Left lung (tissue), 10 donors: Measurements from ENCODE around the gene CRACDL. TPM values are rescaled to one million over a fixed set of nuclear protein-coding genes. Genes with fewer than 3 reads are reported as not detected.

Source experiments
- ATAC-seq: fragments of 200-7000 bp; cut with Tn5 transposase; one replicate; pipeline ENCODE4 v1.9.1; 2020; ENCODE audit warnings: moderate library complexity
- DNase-seq, 4 donors: peaks; one replicate each; pipeline ENCODE4 v3.0.0-alpha.2; 2013 to 2020
- H3K27ac ChIP-seq, 2 donors: fragments of 200-600 bp; sonication (generic) in 1 of 2; one replicate each; pipeline versions ENCODE4 v1.5.0 to v1.8.0; 2020 to 2021
- H3K27me3 ChIP-seq, 2 donors: fragments of 200-600 bp; sonication (generic) in 1 of 2; one replicate each; pipeline versions ENCODE4 v1.5.0 to v1.8.0; 2020 to 2021
- H3K36me3 ChIP-seq, 2 donors: fragments of 200-600 bp; sonication (generic) in 1 of 2; one replicate each; pipeline versions ENCODE4 v1.5.0 to v1.8.0; 2020 to 2021
- H3K4me1 ChIP-seq, 2 donors: fragments of 200-600 bp; one replicate each; pipeline ENCODE4 v1.8.0; 2021
- H3K4me3 ChIP-seq, 2 donors: fragments of 200-600 bp; sonication (generic) in 1 of 2; one replicate each; pipeline versions ENCODE4 v1.5.0 to v1.8.0; 2020 to 2021; ENCODE audit warnings: mild to moderate bottlenecking in 1 of 2
- H3K9me3 ChIP-seq, 2 donors: fragments of 200-600 bp; sonication (generic) in 1 of 2; one replicate each; pipeline versions ENCODE4 v1.5.0 to v1.8.0; 2020 to 2021
- intact Hi-C, 2 donors: fragments of 100-400 bp; cut with DNase I; formaldehyde crosslinking; loops; one replicate each; pipeline versions ENCODE4 v1.11.2 to v1.14.2; 2022
- polyA plus RNA-seq, 6 donors: library from polyadenylated mRNA; unstranded; fragments of 120-200 nt; gene quantifications; one replicate each; pipeline ENCODE4 v1.2.1, GENCODE V29; 2013; ENCODE audit not compliant: insufficient read length in 6 of 6
- total RNA-seq, 2 donors: library from RNA; stranded (reverse); fragmentation: NEBNext Ultra II Directional; extraction: Animal tissue kit (Norgen Biotek cat#: 25700); gene quantifications; one replicate each; pipeline ENCODE4 v1.2.1, GENCODE V29; 2021
- TF ChIP-seq, protein P1 (sequence below), 2 donors: fragments of 200-600 bp; sonication (generic) in 1 of 2; IDR thresholded peaks; one replicate each; pipeline versions ENCODE4 v1.5.0 to v1.8.0; 2021; ENCODE audit warnings: antibody characterized with exemption in 2 of 2
- donor health status: DM: no; HTN: yes; CAD: no.
- donor health status: DM: no; HTN: no; CAD: no.

The CRACDL gene
- total and polyA plus RNA-seq, 8 donors, result 4.0 to 15.2 (median 6.0) TPM

GRCh38 chr2:98952966-98953365 lies 16.9 kb upstream of the CRACDL start:
- Histone ChIP-seq H3K36me3 (no peaks in the 10 kb centered on the region), H3K27ac (no peak overlapping the region), H3K27me3 (peaks cover 0 to 23% of the 10 kb centered on the region in 2 donors), H3K4me3 (no peak overlapping the region), H3K4me1 (no peaks in the 10 kb centered on the region), H3K9me3 (no peaks in the 10 kb centered on the region)
- TF ChIP-seq, protein P1, sequence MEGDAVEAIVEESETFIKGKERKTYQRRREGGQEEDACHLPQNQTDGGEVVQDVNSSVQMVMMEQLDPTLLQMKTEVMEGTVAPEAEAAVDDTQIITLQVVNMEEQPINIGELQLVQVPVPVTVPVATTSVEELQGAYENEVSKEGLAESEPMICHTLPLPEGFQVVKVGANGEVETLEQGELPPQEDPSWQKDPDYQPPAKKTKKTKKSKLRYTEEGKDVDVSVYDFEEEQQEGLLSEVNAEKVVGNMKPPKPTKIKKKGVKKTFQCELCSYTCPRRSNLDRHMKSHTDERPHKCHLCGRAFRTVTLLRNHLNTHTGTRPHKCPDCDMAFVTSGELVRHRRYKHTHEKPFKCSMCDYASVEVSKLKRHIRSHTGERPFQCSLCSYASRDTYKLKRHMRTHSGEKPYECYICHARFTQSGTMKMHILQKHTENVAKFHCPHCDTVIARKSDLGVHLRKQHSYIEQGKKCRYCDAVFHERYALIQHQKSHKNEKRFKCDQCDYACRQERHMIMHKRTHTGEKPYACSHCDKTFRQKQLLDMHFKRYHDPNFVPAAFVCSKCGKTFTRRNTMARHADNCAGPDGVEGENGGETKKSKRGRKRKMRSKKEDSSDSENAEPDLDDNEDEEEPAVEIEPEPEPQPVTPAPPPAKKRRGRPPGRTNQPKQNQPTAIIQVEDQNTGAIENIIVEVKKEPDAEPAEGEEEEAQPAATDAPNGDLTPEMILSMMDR (IDR thresholded peaks at IDR 0.05), result no peak
- ATAC-seq (no peak), DNase-seq (no peak)
- intact Hi-C loops, result no loop called here

GRCh38 chr2:98948956-98949739 lies 13.1 kb upstream of the CRACDL start:
- Histone ChIP-seq H3K27ac (no peak overlapping the region), H3K4me3 (no peak overlapping the region), H3K4me1 (no peaks in the 10 kb centered on the region), H3K9me3 (no peaks in the 10 kb centered on the region), H3K27me3 (peaks cover 0 to 23% of the 10 kb centered on the region in 2 donors), H3K36me3 (no peaks in the 10 kb centered on the region)
- peak in 1 of 4 donors; percentile 30 for DNase-seq
- intact Hi-C loops, result no loop called here
- ATAC-seq, result peak; percentile 71
- TF ChIP-seq, protein P1 (IDR thresholded peaks at IDR 0.05), result no peak

GRCh38 chr2:98947554-98947953 lies 11.5 kb upstream of the CRACDL start:
- no peaks in the 10 kb centered on the region for H3K36me3 ChIP-seq
- ATAC-seq, result no peak
- no peak overlapping the region for H3K27ac ChIP-seq
- intact Hi-C loops, result no loop called here
- H3K9me3 ChIP-seq, result no peaks in the 10 kb centered on the region
- TF ChIP-seq, protein P1 (IDR thresholded peaks at IDR 0.05), result no peak
- H3K27me3 ChIP-seq, result peaks cover 0 to 23% of the 10 kb centered on the region in 2 donors
- H3K4me1 ChIP-seq, result no peaks in the 10 kb centered on the region
- peak in 2 of 4 donors; percentile 20 to 21 for DNase-seq
- H3K4me3 ChIP-seq, result no peak overlapping the region

DNA sequence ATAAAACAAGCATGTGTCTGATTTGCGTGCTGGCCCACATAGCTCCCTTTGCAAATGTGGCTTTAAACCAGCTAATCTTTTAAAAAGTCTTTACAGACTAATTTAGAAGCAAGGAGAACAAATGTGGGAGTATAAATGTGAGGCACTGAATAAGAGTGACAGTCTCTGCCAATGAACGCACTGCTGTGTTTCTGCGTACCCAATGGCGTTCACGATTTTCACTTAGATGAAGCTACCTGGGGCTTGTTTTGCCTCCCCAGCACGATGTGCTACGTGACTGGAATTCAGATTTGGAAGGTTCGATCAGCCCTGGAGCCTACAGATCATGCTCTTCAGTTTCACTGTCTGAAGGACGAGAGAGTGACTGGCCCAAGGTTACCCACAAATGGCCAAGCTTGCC lies 10.8 kb upstream of the CRACDL start:
- peaks cover 0 to 22% of the 10 kb centered on the region in 2 donors for H3K27me3 ChIP-seq
- H3K9me3 ChIP-seq, result no peaks in the 10 kb centered on the region
- intact Hi-C loops, result no loop called here
- no peak overlapping the region for H3K27ac ChIP-seq
- H3K4me1 ChIP-seq, result no peaks in the 10 kb centered on the region
- DNase-seq (no peak), ATAC-seq (no peak)
- no peaks in the 10 kb centered on the region for H3K36me3 ChIP-seq
- H3K4me3 ChIP-seq, result no peak overlapping the region
- TF ChIP-seq, protein P1 (IDR thresholded peaks at IDR 0.05), result no peak

GRCh38 chr2:98944775-98945174 lies 8.8 kb upstream of the CRACDL start:
- Histone ChIP-seq H3K36me3 (no peaks in the 10 kb centered on the region), H3K9me3 (no peaks in the 10 kb centered on the region), H3K4me3 (no peak overlapping the region), H3K27ac (no peak overlapping the region), H3K4me1 (no peaks in the 10 kb centered on the region), H3K27me3 (peaks cover 0 to 3% of the 10 kb centered on the region in 2 donors)
- ATAC-seq (no peak), DNase-seq (no peak)
- TF ChIP-seq, protein P1 (IDR thresholded peaks at IDR 0.05), result no peak
- intact Hi-C loops, result no loop called here
